HG02981 (cell line): ENCODE results near the gene POFUT2.
A peak's percentile ranks its signal among the peaks of the same experiment; 100 is the strongest.

Experiments
- ATAC-seq: cut with Tn5 transposase; IDR thresholded peaks from one replicate; pipeline ENCODE4 v1.9.1; 2021; ENCODE audit warnings: mild to moderate bottlenecking, moderate library complexity; ENCODE audit not compliant: unreplicated experiment

The POFUT2 gene, protein sequence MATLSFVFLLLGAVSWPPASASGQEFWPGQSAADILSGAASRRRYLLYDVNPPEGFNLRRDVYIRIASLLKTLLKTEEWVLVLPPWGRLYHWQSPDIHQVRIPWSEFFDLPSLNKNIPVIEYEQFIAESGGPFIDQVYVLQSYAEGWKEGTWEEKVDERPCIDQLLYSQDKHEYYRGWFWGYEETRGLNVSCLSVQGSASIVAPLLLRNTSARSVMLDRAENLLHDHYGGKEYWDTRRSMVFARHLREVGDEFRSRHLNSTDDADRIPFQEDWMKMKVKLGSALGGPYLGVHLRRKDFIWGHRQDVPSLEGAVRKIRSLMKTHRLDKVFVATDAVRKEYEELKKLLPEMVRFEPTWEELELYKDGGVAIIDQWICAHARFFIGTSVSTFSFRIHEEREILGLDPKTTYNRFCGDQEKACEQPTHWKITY

DNA sequence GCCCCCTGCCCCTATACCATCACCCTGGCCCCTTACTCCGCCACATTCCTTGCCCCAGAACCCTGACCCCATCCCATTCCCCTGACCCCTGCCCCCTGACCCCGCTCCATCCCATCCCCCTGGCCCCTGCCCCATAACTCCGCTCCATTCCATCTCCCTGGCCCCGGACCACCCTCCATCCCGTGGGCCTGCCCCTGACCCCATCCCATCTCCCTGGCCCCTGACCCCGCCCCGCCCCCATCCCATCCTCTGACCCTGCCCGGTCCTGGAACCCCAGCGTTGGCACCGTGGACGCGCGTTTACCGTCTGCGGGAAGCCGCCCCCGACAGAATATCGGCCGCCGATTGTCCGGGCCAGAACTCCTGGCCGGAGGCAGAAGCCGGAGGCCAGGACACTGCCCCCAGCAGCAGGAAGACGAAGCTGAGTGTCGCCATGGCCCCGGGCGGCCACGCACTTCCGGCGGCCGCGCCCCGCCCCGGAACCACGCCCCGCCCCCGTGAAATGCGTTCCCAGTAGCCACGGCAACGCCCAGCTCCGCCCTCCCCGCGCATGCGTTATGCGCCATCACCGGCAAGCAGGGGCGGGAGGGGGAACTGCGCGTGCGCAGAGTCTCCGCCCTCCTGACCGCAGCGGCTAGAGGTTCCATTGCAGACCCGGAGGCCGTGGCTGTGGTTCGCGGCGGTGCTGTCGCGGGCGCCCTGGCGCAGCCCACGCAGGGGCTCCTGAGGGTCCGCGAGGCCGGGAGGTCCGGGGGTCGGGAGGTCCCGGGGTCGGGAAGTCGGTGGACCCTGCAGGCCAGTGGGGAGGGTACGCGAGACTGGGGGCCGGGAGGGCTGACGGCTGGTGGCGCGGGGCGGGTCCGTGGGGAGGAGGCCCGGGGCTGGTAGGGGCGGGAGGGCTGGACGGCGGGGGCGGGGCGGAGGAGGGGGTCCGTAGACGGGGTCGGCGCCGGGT is at the start of gene POFUT2:
POFUT2 (minus strand) TSS at position 458 of the 954 bp plus-strand sequence; CDS start at position 434, 24 bp downstream.
- peak; percentile 80 for ATAC-seq

DNA sequence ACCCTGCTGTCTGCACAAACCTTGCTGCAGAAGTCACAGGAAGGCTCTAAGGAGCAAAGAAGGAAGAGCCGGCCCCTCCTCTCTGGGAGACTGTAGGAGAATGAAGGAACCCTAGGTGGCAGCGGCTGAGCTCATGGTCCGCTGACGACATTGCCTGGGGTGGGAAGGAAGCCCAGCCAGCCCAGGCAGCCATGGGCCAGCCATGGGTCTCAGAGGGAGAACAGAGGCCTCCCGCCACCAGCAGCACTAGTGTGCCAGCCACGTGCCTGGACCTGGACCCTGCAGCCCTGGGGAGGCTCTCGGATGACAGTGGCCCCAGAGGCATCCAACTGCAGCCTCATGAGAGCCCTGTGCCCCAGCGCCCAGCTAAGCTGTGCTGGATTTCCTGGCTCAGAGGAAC is 49.2 kb upstream of the POFUT2 start:
- no peak for ATAC-seq

DNA sequence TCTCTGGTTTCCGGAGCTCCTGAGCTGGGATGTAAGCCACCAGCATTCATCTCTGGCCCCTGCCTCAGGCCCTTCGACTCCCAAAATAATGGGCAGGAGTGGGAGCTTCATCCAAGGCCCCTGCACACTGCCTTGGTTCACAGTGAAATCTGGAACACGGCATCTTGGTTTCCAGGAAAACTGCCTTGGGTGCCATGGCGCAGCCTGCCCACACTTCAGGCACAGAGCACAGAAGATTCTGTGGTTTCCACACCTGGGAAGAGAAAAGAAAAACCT is 48.8 kb upstream of the POFUT2 start:
- no peak for ATAC-seq

DNA sequence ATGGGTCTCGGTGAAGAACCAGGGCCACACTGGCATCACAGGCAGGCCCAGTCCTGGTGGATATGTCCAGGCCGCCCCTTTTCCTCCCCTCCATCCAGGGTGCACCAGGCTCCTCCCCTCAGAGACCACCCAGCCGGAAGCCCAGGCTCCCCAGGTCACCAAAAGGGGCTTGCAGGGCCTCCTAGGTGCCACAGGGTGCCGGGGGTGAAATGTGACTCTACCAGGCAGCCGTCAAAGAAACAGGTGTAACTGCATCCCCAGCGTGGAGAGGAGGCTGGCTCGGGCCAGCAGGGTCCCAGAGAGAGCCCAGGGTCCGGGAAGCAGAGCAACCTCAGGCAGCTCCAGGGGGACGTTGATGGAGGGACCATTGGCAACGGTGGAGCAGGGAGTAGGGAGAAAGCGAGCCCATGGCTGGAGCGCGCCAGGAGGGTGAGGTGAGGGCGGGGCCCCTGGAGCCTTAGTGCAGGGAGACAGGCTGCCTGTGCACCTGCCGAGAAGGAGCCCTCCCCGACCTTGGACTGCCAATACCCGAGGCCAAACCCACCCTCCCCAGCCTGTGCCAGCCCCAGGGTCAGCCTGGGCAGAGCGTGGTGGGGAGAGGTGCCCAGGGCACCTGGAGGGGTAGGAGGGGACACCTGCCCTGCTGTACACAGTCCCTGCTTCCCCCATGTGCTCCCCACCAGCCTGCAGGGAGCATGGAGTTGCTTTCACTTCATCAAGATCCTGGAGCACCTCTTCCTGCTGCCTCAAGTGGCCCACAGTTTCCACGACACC is 48.3 kb upstream of the POFUT2 start:
- ATAC-seq = no peak

DNA sequence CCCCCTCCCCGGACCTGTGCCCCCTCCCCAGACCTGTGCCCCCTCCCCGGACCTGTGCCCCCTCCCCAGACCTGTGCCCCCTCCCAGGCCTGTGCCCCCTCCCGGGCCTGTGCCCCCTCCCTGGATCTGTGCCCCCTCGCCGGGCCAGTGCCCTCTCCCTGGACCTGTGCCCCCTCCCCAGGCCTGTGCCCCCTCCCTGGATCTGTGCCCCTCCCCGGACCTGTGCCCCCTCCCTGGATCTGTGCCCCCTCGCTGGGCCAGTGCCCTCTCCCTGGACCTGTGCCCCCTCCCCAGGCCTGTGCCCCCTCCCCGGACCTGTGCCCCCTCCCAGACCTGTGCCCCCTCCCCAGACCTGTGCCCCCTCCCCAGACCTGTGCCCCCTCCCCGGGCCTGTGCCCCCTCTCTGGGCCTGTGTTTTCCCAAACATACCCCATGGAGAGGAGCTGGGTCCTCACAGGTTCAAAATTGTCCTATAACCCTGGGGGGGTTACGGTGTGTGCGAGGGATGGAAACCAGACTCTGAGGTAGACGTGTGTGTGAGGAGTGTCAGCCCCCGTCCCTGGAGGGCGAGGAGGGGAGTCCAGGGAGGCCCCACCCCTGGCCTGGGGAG is 47.6 kb upstream of the POFUT2 start:
- no peak for ATAC-seq

DNA sequence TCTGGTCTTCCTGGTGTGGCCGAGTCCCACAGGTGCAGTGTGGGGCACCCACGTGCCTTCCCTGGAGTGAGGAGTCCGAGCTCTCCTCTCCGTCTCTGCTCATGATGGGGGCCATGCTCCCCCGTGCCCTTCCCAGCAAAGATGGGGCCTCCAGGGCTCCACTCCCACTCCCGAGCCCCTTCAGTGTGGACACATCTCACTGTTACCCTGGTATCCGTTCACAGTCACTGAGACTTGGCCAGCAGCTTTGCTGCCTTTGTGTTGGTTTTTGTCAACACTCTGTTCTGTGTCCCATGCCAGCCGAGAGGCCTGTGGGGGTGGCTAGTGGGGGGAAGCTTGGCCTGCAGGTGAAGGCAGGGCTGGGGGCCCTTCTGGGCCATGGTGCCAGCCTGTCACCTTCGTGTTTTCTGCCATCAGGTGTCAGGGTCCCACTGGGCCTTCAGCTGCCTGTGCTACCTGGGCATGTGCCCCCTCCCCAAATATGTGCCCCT is 46.9 kb upstream of the POFUT2 start:
- ATAC-seq = no peak

DNA sequence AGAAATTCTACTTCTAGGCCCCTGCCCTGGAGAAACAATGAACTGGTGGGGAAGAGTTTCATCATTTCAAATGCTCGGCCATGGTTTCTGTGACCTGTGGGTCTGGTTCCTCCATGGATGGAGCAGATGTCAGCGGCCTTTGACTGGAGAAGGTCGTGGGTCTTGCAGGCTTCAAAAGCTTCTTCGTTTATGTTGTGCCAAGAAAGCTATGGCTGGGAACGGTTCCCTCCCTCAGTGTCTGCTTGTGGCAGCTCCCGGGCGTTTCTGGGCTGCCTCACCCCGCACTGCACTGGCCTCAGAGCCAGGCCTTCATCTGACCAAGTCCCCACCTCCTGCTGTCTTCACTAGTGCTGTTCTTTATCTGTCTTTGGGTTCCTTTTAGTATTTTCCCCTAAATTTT is 46.4 kb upstream of the POFUT2 start:
- ATAC-seq = no peak

DNA sequence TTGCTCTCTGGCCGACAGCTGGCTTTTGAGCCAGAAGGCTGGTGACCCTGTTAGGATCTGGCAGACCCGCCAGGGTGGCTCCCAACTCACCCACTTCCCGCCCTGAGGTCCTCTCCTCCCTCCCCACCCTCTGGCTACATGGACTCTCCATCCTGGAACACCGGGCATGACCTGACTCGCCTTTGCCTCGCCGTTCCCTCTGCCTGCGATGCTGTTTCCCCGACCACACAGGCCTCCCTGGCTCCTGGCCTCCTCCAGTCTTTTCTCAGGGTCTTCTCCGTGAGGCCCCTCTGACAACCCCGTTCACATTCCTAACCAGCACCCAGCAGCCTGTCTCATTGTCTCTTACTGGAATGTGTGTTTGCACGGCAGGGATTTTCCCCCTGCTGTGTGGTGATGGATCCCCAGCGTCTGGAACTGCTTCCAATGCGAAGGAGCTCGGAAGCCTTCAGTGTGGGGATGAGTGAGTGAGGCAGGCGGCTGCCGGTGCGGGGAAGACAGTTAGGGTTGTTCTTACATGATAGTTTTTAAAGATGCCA is 46.0 kb upstream of the POFUT2 start:
- no peak for ATAC-seq

DNA sequence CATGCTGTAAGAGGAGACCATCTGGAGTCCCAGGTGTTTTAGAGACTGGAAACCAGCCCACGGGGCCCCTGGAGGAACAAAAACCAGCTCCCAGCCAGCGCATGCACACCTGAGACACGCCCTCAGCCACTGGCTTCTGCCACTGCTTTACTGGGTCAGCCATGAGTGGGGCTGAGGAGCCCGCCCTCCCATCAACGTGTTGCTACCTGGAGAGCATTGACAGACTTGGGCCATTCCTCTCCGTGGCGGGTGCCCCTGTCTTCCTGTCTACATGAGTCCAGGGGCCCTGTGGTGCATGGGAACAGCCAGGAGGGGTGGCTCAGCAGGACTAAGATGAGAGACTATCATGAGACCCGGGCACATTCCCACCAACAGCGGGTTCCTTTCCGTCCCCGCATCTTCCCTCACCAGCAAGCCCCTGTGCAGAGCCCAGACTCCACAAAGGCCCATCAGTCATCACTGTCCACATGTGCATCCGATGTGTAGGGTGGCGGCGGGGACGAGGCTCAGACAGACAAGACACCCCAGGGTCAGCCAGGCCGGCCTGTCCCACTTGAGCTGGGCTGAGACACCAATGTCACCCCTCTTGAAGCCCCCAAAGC is 45.4 kb upstream of the POFUT2 start:
- ATAC-seq = no peak

DNA sequence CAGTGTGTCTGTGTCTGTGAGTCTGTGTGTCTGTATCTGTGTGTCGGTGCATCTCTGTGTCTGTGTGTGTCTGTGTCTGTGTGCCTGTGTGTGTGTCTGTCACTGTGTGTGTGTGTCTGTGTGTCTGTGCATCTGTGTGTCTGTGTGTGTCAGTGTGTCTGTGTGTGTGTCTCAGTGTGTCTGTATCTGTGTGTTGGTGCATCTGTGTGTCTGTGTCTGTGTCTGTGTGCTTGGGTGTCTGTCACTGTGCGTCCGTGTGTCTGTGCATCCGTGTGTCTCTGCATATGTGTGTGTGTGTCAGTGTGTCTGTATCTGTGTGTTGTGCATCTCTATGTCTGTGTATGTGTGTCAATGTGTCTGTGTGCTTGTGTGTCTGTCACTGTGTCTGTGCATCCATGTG is 44.7 kb upstream of the POFUT2 start:
- ATAC-seq = no peak

DNA sequence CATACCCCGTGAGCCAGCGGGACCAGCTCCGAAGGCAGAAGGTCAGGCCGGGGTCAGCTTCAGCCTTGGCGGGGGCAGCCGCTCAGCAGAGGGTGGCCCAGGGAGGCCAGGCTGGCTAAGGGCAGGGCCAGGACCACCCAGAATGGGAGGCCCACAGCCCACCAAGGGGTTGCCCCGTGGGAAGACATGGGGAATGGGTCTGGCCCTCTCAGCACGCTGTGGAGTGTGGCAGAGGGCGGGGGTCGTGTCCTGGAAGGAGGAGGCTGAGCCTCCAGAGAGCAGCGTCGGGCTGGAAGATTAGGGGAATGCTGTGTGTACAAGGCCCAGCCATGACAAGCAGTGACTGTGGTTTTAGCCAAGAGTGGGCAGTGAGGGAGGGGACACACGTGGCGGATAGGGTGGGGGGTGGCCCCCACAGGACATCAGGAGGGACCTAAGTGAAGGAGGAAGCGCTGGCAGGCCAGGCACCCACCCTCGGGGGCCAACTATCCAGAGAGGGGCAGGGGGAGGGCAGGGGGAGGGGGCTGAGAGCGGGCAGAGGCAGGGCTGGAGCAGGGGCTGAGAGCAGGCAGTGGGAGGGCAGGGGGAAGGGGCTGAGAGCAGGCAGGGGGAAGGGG is 43.9 kb upstream of the POFUT2 start:
- no peak for ATAC-seq

DNA sequence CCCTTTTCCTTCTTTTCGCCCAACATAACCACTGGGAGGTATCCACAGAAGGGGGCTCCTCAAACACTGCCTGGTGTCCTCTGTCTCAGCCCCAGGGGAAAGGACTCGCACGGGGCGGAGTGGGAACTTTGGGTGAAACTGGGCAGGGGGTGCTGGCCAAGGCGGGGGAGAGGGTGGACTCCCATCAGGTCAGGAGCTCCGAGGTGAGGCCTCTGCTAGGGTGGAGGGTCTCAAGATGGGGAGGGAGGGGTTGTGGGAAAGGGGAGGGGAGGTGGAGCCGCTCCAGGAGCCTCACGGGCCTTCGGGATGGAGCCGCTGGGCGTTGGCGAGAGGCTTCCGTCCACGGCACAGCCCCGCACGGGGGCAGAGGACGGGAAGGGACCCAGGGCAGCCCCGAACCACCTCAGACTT is 43.2 kb upstream of the POFUT2 start:
- no peak for ATAC-seq

DNA sequence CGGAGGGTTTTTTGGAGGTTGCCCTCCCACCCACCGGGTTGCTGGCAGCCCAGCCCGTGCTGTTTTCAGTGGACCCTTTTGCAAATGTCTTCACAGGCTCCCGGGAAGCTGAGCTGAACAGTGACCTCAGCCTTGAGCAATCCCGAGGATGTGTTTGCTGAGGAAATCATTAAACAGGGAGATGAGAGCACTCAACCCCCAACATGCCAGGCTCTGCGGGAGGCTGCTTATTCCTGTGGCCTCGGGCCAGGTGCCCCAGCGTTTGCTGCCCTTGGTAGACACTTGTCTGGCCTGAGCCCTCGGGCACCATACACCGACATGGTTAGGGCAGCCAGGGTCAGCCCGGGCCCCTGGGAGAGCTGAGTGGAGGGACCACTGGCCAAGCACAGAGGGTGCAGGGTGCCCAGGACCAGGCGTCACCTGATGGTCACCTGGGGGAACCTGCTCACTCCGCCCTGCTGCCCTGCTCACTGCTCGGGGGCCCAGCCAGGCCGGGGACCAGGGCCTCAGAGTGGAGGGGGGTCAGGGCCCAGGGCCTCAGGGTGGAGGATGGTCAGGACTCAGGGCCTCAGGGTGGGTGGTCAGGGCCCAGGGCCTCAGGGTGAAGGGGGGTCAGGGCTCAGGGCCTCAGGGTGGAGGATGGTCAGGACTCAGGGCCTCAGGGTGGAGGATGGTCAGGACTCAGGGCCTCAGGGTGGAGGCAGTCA is 42.5 kb upstream of the POFUT2 start:
- no peak for ATAC-seq

DNA sequence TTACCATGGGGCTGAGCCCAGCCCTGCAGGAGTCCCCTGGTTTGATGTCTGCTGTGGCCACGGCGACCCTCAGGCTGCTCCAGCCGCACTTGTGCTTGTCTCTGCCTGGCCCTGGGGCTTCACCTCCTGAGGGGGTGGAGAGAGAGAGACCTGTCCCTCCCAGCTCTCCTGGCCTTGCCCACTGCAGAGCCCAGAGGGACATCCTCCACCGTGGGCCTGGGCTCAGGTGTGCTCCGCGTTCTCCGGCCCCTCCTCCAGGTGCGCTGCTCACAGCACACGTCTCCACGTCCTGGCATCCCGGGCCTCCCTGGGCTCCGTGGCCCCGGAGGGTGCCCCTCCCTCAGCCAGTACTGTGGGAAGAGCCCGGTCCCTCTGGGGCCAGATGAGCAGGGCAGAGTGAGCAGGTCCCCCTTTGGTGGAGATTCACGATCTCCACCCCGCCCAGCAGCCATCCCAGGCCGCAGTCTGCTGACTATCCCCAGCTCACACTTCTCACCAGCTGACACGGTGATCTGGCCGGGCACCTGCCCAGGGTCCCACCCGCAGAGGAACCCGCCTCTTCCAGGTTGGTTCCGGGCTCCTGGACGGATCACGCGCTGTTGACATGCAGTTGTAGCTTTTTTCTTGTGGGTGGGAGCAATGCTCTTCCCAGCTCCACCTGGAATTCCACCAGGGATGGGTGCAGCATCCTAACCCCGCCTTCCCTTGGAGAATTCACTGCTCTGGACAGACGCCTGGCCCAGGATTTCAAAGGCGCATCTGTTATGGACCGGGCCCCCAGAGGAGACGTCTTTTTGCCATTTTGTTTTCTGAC is 41.8 kb upstream of the POFUT2 start:
- no peak for ATAC-seq

DNA sequence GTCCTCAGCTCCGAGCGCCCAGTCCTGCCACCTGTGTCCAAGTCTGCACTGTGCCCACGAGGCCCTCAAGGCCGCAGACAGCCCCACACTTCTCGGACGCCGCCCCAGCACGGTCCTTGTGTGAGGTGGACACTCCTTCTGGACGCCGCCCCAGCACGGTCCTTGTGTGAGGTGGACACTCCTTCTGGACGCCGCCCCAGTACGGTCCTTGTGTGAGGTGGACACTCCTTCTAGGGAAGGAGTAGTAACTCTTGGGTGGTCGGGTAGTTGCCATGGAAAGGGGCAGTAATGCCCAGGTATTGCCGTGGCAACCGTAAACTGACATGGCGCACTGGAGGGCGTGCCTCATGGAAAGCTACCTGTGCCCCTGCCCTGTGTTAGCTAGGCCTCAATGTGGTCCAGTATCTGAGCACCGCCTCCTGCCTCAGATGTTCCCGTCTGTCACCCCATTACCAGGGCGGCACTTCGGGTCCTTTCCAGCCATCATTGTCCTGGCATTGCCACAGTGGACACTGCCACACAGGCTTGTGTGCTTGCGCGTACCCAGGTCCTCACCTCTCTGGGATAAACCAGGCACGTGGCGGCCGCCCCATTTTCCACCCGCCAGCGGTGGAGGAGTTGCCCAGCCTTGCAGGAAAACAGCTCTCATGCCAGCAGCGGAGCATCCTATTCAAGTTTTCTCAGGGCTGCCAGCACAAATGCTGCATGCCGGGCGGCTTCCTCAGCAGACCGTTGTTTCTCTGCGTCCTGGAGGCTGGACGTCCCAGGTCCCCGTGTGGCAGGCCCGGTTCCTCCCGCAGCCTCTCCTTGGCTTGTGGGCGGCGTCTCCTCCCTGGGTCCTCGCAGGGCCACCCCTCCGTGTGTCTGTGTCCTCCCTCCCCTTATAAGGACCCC is 40.8 kb upstream of the POFUT2 start:
- no peak for ATAC-seq

DNA sequence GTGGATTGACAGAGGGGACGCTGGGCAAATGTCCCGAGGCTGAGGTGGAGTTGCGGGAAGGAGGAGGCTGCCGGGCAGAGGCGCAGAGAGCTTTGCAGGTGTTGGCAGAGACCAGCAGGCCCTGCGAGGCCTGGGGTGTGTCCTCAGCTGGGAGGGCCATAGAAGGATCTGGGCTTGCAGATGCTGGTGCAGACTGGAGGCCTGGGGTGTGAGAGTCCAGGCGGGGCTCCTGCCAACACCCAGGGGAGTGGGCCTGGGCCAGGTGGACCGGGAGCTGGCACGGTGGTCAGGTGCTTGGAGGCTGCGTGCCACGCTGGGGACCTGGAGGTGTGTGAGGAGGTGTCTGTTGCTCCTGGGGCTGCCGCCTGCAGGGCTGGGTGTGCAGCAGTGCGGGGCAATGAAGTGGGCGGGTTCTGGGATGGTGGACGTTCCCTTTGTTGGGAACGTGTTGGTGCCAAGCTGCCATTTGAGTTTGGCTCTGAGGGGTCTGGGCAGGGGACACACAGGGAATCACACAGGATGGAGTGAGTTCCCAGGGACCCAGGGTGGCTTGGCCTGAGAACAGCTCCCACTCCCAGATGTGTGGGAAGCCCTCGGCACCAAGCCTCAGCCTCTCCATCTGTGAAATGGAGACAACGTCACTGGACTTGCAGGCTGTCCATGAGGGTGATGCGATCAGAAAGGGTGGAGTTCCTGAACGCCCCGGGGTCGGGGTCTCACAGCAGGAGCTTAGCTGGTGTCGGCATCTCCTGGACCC is 39.9 kb upstream of the POFUT2 start:
- ATAC-seq = no peak
